HG02981 (cell line): ENCODE results near the gene ENDOD1.

Source experiments
- ATAC-seq: cut with Tn5 transposase; IDR thresholded peaks from one replicate; pipeline ENCODE4 v1.9.1; 2021; ENCODE audit warnings: mild to moderate bottlenecking, moderate library complexity; ENCODE audit not compliant: unreplicated experiment

Gene ENDOD1

DNA sequence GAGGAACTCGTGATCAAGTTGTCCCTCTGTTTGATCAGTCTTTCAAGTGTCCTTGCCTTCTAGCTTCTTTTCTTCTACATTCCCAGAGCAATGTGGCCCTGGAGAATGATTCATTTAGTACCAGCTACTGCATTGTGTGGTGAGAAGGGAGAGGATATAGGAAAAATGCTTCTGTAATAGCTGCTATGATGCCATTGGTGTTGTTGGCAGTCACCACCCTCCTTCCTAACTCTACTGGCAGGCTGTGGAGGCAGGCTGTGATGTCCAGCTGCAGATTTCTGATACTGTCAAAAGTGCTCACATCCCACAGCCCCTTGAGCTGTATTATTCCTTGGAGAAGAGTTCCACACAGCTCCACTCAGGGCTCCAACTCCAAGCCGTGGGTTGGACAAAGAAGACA is 52.8 kb downstream of the ENDOD1 start:
- no peak for ATAC-seq

DNA sequence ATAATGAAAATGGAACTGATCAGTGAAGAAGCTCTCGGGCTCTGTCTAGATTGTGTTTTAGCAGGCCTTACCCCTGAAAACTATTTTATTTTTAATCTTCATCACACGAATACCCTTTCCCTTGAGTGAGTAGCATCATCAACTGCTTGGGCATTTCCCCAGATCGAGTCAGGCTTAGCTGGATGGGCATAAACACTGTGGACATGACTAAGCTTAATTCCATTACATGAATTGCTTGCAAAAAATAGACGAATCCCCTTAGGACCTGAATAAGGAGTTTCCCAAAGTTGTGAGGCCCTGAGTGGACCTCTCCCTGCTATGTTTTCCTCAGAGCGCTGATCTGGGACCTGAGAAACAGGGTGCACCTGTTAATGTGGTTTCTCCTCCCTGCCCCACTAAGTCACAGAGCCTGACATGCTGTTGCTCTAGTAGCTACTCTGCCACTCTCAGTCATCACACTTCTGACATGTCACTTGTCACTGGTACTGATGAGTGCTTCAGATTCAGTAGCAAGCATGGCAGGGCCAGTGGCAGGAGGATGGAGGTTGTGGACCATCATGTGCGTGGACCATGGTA is 53.5 kb downstream of the ENDOD1 start:
- no peak for ATAC-seq

DNA sequence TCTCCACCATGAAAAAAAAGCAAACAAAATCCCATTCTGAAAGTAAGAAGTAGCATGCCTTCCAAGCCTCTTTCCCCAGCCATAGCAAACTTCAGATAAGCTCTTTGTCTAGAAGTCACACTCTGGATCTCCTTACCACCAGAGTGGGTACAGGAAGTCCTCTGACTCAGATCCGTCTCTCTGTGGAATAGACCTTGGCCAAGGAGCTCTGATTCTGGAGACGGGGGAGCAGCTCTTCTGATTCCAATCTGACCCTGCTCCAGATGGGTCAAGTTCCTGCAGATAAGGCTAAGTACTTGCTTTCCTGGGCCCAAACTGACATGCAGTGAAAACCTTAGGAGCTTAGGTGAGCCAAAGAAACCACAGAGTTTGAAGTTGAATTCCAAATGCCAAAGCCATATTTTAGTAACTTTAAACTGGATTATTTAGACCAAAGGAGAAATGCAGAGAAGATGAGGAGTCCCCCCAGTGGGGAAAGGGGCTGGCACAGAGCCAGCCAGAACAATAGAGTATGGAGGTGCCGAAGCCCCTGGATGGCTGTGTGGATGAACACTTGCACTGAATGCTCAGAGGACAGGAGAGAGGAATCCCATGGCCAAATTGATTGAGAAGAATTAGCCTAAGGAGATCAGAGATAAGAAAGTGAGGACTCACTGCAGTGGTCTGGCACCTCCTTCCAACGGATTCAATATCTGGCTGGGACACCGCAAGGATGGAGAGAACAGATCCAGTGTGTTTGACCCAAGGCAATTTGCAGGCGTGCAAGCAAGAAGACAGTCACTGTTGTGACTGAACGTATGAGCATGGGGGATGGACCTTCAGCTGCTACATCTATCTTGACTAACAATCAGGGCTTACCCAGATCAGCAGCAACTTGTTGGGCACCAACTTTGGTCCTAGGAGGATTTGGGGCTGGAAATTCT is 54.9 kb downstream of the ENDOD1 start:
- ATAC-seq: peak; percentile 42

DNA sequence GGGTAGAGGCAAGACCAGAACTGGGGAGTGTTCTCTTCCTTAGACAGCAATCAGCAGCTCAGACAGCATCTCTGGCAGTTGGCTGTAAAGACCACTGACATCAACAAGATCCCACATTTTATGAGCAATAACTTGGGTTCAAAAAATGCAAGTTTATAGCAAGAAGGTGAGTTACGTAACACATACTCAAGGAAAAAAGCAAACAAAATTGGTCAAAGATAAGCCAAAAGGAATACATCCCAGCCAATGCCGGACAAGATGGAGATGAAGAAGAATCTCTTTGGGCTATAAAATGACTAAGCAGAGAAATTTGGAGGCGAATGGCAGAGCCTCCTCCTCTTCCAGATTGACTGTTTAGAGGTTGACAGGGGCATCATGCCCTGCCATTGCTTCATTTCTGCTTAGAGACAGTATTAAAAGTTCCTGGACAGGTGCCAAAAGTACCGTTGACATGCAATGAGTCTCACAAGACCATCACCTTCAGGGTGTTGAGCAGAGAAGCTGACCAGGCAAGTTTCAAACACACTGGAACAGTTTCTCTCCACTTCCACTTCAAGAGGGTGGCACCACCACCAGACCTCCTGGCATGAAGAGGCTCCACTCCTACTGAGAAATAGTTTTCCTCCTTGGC is 55.9 kb downstream of the ENDOD1 start:
- ATAC-seq: no peak

DNA sequence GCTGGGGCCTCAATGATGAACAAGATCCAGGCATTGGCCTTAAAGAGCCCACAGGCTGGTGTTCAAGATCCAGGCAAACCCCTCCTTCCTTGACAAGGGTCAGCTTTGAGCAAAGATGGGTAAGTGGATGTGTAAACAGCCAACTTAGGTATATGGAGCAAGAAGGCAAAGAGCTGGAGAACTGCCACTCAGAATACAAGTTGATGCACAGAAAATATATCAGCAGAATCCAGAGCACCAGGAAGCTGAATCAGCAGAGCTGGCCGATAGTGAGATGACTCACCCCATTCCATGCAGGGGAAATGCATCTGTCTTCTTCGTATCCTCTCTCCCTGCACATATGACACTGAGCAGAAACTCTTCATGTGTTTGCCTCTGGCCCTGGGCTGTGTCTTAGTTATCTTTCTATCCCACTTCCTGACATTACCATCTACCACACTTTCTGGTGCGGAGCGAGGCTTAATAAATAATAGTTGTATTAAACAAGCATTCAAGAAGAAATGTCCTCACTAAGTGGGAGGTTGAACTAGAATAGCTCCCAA is 57.8 kb downstream of the ENDOD1 start:
- ATAC-seq: no peak

DNA sequence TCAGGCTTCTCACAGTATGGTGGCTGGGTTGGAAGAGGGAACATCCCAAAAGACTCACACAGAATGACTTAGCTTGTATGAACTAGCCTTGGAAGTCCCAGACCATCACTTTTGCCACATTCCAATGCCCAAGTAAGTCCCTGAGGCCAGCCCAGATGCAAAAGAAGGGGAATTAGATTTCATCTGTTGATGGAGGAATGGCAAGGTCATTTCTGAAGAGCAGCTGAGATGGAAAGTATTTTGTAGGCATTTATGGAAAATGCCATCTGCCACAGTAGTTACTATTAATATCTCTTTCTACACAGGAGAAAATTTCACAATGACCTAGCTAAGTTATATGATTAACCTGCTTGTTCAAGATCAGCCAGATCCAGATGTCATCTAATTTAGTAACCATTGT is 58.8 kb downstream of the ENDOD1 start:
- ATAC-seq: no peak

DNA sequence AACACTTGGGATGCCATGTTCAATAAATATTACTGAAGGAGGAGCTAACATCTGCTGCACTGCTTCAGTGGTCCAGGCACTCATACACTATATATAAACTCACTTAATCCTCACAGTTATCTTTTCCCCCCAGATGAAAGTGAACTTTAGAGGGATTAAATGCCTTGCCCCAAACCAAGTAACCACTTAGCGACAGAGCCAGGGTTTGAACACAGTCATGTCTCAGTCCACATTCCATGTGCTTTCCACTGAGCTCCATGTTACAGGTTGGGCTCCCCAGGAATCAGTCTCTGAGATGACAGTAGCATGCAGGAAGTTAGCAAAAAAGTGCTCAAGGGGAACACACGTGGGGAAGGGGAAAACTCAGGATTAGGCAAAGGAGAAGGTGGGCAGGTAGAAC is 59.3 kb downstream of the ENDOD1 start:
- no peak for ATAC-seq

DNA sequence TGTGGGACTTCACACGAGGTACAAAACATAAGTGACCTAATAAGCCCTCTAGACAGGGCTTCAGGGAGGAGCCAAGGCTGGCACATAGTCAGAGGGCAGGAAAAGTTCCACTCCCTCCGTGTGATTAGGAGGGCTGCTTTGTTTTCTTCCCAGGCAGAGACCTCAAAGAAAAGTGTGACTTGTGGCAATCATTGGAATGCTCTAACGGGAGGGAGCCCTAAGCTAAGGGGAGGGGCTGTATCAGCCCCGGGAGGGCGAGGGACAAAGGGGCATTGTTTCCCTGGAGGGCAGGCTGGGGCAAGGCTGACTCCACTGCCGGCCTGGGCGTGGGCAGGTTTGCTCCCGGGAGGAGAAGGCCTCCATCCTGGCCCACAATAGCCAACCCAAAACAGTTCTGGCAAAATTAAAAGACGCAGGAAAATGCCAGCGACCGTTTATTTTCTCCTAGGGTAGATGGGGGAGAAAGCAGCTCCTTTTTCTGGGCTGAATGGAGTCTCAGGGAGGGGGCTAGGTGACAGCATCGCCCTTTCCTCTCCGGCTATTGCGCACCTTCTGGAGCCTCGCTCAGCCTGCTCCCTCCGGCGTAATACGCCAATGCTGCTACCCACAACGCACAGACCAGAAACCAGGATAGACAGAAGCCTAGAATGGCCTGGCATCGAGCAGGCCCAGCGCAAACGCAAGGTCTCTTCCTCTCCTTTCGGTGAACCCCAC is 60.2 kb downstream of the ENDOD1 start:
- no peak for ATAC-seq

DNA sequence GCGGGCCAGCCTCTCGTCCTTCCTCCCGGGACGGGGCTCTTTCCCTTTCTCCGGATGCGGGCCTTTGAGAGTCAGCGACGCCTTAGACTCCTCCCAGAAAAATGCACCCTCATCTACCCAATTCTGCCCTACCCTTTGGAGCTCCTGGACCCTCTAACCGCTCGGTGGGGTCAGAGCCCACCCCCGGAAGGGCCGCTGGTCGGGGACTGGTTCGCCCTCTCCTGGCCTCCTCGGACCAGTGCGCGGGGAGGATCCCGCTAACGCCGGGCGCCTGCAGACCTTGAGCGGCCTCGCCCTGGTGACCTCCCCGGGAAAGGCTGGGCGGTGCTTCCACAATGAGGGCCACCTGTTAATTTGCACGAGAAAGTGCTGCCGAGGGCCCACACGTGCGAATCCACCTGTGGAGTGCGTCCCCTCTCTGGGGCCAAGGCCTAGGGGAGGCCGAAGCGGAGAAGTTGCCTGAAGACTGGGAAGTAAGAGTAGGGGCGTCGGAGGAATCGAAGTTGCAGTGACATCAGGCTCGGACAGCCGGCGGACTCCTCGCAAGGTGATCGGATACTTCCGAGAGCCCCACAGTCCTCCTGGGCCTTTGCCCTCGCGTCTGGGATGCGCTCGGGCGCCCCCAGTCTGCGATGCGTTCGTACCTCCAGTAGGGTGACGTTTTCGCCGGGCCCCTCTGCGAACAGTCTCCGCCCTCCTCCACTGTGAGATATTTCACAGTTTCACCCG is 61.5 kb downstream of the ENDOD1 start:
- ATAC-seq: peak; percentile 81

DNA sequence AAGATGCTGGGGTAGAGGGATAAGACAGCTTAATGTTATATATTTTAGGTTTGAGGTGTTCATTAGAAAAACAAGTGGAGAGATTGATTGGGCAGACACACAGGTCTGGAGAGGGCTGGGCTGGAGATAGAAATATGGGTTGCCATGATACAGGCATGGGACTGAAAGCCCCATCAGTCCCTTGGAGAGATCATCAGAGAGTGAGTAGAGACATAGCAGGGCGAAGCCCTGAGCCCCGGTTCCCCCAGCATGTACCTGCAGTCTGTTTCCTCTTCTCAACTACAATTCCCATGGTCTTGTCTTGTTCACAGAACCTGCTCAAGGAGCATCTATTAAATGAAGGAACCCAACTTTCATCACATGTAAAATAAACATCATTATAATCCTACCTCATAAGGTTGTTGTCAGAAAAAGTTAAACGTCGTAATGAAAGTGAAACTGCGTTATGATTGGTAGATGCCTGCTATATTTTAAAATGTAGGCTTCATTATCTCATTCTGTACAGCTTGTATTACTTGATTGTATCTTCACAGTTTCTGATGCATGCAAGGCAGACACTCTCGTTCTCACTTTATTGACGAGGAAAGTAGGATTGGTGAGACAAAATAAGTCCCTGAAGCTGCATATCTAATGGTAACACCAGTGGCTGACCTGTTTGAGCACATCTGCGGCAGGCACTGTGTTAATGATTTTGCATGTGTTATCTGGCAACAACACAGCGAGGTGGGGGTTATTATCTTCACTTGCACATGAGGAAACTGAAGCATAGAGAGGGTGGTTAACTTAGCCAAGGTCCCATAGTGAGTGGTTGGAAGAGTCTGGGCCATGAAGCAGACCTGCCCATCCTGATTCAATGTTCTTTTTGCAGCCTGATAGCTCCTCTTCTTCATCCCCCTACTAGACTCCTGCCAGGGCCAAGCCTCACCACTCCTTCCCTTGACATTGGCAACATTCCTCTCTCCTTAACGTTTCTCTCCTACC is 63.5 kb downstream of the ENDOD1 start:
- ATAC-seq: no peak

DNA sequence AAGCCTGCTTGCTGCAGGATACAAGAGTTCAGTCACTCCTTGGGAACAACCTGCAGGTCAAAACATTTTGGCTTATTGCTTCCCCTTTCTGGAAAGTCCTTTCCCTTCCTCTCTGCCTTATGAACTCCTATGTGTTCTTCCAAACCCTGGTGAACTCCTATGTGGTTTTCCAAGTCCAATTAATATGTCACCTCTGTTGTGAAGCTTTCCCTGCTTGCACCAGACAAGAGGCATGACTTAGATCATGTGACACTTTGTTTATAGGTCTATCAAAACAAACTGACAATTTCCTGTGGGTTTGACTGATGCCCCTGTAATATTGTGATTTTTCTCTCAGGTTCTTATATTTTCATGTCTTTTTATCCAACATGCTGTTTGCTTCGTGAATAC is 64.2 kb downstream of the ENDOD1 start:
- no peak for ATAC-seq

DNA sequence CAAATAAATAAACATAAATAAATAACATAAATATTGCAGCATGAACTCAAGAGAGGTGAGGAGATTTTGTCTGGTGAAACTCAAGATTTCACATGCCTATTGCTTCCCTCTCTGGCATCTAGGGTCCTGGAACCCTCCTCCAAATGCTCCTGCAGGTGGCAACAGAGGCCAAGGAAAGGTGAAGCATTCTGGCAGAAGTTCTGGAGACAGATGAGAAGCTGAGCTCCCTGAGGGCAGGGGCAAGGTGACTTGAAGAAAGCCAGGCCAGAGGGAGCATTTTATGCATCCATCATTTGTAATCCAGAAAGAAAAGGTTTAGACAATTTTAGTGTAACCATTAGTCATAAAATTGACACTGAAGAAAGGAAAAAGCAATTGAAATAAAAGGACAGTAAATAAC is 64.9 kb downstream of the ENDOD1 start:
- ATAC-seq: no peak

DNA sequence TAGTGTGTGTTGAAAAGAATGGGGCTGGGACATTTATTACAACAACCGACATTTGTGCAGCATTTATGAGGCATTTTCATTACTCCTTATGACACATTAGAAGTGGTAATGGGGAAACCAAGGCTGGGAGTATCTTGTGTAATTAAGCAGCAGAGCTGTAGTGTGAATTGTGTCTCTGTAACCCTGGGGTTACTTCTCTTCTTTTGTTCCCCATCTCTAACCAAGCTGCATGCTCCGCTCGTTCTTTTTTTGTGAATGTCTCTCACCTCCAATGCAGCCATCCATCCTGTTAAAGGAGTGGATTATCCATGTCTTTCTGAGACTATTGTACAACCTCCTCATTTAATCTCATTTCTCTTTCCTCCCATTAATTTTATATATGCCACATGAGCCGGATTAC is 65.7 kb downstream of the ENDOD1 start:
- ATAC-seq: no peak

DNA sequence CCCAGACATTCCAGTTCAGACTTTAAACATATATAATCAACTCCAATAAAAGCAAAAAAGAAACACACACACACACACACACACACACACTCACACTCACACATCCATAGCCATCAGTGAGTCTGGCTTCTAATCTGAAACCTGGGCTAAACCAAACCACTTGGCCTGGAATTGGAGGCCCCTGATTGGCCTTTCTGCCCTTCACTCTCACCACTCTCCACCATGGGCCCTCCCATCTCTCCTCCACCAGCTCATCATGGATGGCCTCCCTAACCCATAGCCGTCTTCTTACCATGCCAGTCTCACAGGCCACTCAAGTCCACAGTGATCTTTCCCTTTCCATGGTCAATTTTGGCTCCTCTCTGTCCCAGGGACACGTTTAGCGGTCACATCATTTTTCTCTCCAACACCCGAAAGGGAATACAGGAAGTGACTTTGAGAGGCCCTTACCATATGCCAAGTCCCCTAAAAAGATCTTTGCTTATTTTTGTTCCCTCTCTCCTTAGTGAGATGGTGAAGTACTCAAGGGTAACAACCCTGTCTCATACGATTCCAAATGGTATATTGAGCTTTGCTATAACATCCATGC is 66.6 kb downstream of the ENDOD1 start:
- no peak for ATAC-seq

DNA sequence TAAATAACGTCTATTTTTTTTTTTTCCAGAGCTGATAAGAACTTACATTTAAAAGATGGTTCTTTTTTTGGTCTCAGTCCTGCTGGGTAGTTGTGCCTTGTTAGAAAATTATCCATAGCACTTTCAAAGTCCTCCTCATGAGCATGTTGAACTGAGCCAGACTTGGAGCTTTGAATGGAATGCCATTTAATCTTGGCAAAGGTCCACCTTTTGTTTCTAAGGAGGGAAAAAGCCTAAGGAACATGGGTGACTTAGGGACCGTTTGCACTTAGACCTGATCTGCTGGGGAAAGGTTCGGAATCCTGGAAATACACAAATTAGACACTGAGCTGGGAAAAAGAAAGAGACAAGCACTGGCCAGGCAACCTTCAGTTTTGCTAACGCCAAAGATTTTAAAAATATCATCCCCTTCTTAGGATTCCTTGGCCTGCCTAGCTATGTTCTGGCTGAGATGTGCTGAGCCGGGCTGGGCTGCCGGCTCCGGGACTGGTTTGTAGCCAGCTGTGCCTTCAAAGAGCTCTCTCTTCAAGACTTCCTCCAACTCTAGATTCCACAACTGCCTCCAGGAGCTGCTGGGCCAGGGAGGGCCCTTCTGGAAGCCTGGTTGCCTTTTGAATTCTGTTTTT is 67.4 kb downstream of the ENDOD1 start:
- no peak for ATAC-seq

DNA sequence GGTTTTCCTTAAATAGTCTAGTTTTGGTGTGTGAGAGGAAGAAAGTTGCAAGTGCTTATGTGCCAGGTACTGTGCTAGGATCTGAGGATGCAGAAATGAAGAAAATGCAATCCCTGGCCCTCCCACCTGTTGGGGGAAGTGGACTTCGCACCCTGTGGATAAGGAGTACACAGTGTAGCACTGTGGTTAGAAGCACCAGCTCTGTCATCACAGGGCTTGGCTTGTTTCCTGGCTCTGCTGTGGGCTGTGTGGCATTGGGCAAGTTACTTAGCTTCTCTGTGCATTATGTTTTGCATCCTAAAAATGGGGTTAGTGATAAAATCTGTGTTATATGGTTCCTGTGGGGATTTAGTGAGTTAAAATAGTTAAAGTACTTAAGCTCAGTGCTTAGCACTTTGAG is 68.2 kb downstream of the ENDOD1 start:
- ATAC-seq: no peak

DNA sequence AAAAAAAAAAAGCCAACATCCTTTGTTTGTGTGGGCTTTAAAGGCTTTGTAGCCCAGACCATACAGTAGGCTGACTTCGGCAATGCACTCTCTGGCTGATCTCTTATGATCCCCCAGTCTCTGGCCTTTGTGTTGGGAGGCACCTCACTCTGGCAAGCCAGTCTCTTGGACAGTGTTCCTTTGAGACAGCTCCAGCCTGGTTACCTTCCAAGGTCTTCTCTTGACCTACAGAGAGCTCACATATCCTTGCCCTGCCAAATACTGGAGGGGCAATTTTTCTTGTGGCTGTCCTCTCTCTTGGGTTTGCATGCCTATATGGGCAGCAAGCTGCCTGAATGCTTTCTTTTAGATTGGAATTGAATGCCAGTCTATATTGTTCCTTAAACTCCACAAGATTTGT is 71.6 kb downstream of the ENDOD1 start:
- no peak for ATAC-seq

DNA sequence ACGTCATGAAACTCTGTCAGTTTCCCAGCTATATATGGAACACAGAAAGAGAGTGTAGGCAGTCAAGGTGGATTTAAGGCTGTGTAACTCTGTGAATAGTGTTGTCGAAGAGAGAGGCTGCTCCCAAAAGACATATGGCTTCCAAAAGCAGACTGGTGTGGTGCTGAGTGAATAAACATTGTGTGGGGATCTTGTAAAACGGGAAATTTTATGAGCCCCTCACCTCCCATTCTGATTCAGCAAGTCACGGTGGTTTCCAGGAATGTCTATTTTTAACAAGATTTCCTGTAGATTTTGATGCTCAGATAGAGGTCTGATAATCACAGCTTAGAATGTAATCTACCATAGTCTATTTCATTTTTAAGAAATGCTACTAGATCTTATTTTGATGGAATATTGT is 73.5 kb downstream of the ENDOD1 start:
- ATAC-seq: no peak

DNA sequence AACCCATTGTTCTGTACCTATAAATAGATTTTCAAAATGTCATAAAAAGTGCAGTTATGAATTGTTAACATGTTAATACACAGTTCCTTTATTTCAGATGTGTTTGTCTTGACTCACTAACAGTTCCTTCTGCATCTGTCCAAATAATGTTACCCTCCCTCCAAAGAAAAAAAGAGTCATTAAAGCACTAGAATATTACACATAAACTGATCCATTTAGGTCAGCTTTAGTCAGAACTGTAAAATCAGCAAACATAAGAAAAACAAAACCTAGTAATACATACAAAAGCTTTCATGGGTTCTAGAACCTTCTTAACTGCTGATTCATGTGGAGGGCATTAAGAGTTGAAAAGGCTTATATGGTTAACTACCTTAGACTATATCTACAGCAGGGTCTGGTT is 76.0 kb downstream of the ENDOD1 start:
- no peak for ATAC-seq
